ENCODE results near the gene DEXI.

Gene DEXI

GRCh38 chr16:10942352-10943063 lies at the start of gene DEXI:
Gene DEXI, minus strand, starts transcription at chr16:10942468. Its CDS starts 463 bp downstream, at chr16:10942005.
- TF ChIP-seq CTCF (IDR thresholded peaks at IDR 0.05; ENCODE audit: low read depth, low read length, missing control alignments), result no peak
- peak; percentile 63 for DNase-seq (ENCODE audit: low read depth)
- H3K4me3 ChIP-seq (ENCODE audit: low read depth, low read length), result peak within 1 kb of the TSS; percentile 88

DNA sequence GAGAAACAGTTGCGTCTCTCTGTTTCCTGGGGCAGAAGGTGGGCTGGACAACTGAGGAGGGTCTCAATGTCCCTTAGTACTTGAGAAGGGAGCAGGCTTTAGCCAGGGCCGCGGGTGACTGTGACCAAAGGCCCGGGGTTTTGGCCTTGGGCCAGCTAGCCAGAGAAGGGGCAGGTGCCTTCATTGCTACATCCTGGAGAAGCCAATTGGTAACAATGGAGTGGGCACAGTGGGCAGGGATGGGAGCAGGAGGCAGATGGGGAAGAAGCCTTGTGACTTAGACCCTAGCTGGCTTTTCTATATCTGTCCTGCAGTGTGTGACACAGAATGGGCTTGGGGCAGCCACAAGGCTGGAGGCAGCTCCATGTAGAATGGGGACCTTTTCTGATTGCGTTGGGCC lies 48.1 kb upstream of the DEXI start:
- no peak for DNase-seq (ENCODE audit: low read depth)
- no peak overlapping the region for H3K4me3 ChIP-seq (ENCODE audit: low read depth, low read length)
- no peak for TF ChIP-seq CTCF (IDR thresholded peaks at IDR 0.05; ENCODE audit: low read depth, low read length, missing control alignments)

- DNase-seq (ENCODE audit: low read depth), result no peak
- H3K4me3 ChIP-seq (ENCODE audit: low read depth, low read length), result no peak overlapping the region
- TF ChIP-seq CTCF (IDR thresholded peaks at IDR 0.05; ENCODE audit: low read depth, low read length, missing control alignments), result no peak
Measured at GRCh38 chr16:10989559-10989958, 47.3 kb upstream of the DEXI start.

- no peak overlapping the region for H3K4me3 ChIP-seq (ENCODE audit: low read depth, low read length)
- no peak for TF ChIP-seq CTCF (IDR thresholded peaks at IDR 0.05; ENCODE audit: low read depth, low read length, missing control alignments)
- no peak for DNase-seq (ENCODE audit: low read depth)
Measured at GRCh38 chr16:10988879-10989278, 46.6 kb upstream of the DEXI start.

DNA sequence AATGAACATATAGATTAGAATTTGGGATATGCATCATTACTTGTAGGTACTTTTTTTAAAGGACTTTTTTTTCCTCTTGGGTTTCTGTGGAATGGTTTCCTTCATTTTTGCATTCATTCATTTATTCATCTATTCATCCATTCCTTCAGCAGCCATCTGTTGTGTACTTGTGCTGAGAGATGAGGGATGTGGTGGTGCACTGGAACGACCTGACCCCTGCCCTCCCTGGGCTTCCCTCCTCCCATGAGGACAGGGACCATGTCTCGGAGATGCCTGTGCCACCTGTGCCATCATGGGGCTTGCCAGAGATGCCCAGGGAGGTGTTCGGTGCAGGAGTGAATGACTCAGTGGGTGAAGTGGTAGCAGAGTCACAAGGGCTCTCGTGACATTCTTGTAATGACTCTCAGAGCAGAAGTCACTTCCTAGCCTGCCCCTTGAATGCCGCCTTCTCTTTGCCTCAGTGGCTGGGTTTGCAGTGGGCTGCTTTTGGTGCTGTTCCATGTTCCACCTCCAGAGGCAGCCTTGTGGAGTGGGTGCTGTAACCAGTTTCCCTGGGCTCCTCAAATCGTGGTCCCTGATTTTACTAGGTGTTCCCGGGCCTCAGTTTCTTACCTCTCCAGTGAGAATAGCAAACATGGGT lies 46.0 kb upstream of the DEXI start:
- no peak overlapping the region for H3K4me3 ChIP-seq (ENCODE audit: low read depth, low read length)
- peak; percentile 84 for TF ChIP-seq CTCF (IDR thresholded peaks at IDR 0.05; ENCODE audit: low read depth, low read length, missing control alignments)
- DNase-seq (ENCODE audit: low read depth), result no peak

GRCh38 chr16:10987361-10988163 lies 45.3 kb upstream of the DEXI start:
- no peak for DNase-seq (ENCODE audit: low read depth)
- H3K4me3 ChIP-seq (ENCODE audit: low read depth, low read length), result no peak overlapping the region
- TF ChIP-seq CTCF (IDR thresholded peaks at IDR 0.05; ENCODE audit: low read depth, low read length, missing control alignments), result no peak
